Measurements from ENCODE around the gene BCL11A.
"Not testable (repeated sequence)": the region's sequence is repeated elsewhere in the genome, so short reads cannot be mapped to it uniquely, and the experiment has no call there.

The BCL11A gene

GRCh38 chr2:60417210-60417609 is 136.2 kb downstream of the BCL11A start:
- DNase-seq: not testable (repeated sequence)

GRCh38 chr2:60416221-60417008 is 137.0 kb downstream of the BCL11A start:
- DNase-seq: no peak

- no peak for DNase-seq
These were observed 137.6 kb downstream of the BCL11A start for GRCh38 chr2:60415814-60416213.

- no peak for DNase-seq
These were observed 138.8 kb downstream of the BCL11A start for GRCh38 chr2:60414495-60415138.

GRCh38 chr2:60413814-60414168 is 139.7 kb downstream of the BCL11A start:
- no peak for DNase-seq

GRCh38 chr2:60413069-60413813 is 140.2 kb downstream of the BCL11A start:
- DNase-seq: no peak

GRCh38 chr2:60412620-60413019 is 140.8 kb downstream of the BCL11A start:
- DNase-seq: no peak

GRCh38 chr2:60412027-60412426 is 141.4 kb downstream of the BCL11A start:
- DNase-seq: no peak

GRCh38 chr2:60411295-60411694 is 142.2 kb downstream of the BCL11A start:
- no peak for DNase-seq

GRCh38 chr2:60410456-60411146 is 142.9 kb downstream of the BCL11A start:
- no peak for DNase-seq

GRCh38 chr2:60409531-60409871 is 144.0 kb downstream of the BCL11A start:
- DNase-seq: no peak

GRCh38 chr2:60408811-60409530 is 144.5 kb downstream of the BCL11A start:
- no peak for DNase-seq

- DNase-seq: no peak
These were observed 145.2 kb downstream of the BCL11A start for GRCh38 chr2:60408207-60408606.

- no peak for DNase-seq
These were observed 146.1 kb downstream of the BCL11A start for GRCh38 chr2:60407398-60407797.

GRCh38 chr2:60406192-60406591 is 147.3 kb downstream of the BCL11A start:
- DNase-seq: no peak

- no peak for DNase-seq
These were observed 148.1 kb downstream of the BCL11A start for GRCh38 chr2:60405271-60405919.

Data from SHP77 (cell line).